ENCODE data around the gene LMO7.

Gene LMO7

DNA sequence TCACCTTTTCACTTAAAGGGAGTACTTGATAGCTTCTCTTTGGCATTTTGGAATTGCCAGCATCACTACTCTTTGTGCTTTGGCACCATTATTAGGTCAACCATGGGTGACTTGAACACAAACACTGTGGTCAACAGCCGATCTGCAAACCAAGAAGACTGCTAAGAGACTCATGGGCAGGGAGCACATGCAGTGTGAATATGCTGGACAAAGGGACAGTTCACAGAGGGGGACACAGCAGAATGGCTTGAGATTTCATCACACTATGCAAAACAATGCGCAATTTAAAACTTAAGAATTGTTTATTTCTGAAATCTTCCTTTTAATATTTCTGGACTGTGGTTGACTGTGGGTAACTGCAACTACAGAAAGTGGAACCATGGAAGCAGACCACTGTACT is 64.4 kb downstream of the LMO7 start:
- TF ChIP-seq, protein P1, sequence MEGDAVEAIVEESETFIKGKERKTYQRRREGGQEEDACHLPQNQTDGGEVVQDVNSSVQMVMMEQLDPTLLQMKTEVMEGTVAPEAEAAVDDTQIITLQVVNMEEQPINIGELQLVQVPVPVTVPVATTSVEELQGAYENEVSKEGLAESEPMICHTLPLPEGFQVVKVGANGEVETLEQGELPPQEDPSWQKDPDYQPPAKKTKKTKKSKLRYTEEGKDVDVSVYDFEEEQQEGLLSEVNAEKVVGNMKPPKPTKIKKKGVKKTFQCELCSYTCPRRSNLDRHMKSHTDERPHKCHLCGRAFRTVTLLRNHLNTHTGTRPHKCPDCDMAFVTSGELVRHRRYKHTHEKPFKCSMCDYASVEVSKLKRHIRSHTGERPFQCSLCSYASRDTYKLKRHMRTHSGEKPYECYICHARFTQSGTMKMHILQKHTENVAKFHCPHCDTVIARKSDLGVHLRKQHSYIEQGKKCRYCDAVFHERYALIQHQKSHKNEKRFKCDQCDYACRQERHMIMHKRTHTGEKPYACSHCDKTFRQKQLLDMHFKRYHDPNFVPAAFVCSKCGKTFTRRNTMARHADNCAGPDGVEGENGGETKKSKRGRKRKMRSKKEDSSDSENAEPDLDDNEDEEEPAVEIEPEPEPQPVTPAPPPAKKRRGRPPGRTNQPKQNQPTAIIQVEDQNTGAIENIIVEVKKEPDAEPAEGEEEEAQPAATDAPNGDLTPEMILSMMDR (IDR thresholded peaks at IDR 0.05) = no peak

DNA sequence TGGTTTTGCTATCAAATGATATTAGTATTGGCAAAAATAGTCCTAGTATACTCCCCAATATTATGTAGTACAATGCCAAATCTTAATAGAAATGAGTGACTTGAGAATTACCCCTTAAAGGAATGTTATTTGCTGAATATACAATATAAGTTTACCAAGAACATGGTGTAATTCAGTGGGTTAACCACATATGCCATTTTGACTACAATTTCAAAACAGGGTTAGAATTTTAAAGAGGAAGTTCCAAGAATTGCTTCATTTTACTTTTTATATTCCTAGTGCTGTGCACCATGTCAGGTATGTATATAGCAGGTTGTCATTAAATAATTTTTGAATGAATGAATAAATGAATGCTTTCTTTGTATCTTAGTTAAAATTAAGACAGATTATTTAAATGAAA is 66.3 kb downstream of the LMO7 start:
- TF ChIP-seq, protein P1 (IDR thresholded peaks at IDR 0.05) = no peak

DNA sequence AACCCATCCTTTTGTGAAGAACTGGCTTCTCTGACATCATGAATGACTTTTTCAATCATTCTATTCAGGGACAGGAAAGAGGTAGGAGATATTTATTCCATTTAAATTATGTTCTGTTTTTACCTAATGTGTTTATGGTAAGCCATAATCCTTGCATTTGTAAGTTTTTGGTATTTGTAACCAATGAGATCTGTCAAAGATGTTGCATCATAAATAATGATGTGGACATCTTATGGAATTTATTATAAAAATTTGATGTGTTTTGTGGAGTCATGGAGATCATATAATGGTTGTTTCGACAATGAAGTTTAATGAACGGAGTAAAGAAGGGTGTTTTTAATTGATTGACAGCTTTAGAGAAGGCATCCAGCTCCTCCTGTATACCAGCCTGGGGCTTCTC is 67.6 kb downstream of the LMO7 start:
- TF ChIP-seq, protein P1 (IDR thresholded peaks at IDR 0.05) = no peak

DNA sequence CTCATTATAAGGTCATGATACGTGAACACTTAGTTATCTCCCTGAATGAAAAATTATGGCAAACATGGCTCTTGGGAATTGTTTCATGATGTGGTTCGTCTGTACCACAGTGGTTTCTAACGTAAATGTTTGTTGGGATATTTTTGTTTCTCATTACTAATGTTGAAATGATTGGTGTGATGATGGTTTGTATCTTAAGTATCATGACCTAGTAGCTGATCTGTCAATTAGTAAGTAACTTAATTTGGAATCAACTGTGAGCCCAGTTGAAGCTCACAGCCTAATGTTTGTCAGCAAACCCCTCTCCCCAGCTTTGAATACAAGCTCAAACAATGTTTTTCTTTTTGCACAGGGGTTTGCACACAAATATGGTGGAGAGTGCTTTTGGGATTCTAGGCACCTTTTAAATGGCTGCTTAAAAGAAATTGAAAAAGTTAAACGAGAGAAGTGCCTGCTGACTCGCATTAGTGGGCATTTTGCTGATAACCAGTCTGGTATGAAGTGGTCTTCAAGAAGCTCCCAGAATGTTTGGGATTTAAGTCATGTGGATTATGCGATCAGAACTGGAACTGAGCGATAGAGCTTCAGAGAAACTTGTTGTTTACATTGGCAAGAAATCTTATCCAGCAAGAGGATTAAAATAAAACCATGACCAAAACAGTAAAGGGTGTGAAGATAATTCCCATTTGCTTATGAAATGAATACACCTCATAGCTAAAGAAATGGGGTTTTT is 68.2 kb downstream of the LMO7 start:
- TF ChIP-seq, protein P1 (IDR thresholded peaks at IDR 0.05) = no peak

DNA sequence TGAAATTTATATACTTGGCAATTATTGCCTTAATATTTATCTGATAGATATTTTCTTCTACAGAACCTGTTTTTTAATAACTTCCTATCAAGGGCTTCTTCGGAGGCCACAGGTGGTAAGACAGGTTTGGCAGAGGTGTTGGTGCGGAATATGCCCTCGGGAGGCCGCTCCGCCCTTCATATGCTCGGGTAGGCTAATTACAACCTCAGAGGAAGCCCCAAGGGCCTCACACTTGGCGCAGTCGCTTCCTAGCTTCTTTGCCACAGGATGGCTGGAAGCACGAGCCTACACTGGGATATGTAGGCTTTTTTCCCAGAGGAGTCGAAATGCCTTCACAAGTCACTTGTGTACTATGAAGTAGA is 68.8 kb downstream of the LMO7 start:
- TF ChIP-seq, protein P1 (IDR thresholded peaks at IDR 0.05) = no peak

DNA sequence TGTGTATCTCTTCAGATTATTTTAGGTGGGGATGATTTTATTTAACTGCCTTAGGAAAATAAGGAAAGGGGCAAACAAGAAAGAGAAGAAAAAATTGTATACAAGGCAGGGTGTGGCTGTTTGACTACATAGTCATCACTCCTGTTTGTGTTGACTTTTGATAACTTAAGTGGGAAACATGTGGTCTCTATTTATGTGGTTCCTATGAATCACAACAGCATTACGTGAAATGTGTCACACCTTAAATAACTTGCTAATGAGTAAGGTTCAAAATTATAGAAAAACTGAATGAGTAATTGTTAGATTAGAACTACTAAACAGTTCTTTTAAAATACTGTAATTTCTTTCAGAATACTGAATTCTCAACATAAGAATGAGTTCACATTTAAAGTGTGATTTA is 69.3 kb downstream of the LMO7 start:
- TF ChIP-seq, protein P1 (IDR thresholded peaks at IDR 0.05) = no peak

DNA sequence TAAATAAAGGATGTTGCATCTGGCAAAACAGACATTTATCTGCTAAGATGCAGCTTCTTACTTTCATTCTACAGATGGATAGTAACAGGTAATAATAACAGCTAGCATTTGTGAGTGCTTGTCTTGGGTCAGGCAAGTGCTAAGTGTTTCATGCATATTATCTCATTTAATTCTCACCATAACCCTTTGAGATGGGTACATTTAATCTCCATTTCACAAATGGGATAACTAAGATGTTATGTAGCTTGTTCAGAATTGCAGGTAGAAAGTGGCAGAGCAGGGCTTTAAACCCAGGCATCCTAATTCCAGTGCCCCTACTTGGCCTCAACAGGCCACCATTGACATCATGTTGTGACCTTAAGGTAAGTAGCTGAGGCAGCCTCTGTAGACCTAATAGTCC is 69.8 kb downstream of the LMO7 start:
- TF ChIP-seq, protein P1 (IDR thresholded peaks at IDR 0.05) = no peak

DNA sequence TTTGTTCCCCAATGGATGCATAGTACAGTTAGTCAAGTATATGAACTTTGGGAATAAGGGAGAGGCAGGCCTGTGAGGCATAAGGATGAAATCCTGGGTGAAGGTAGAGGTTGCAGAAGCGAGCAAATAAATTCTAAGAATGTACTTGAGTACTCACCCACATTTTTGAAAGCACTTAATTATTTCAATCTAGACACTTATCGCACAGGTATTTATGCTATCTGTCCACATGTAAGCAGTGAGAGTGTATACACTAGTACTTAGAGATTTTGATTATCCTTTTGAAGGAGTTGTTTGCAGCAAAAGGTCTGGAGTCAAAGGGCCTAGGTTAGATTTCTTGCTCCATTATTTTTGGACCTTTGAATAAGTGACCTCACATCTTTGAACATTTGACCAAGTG is 77.7 kb downstream of the LMO7 start:
- TF ChIP-seq, protein P1 (IDR thresholded peaks at IDR 0.05) = no peak
